HUDEP-2 (cell line): ENCODE results near the gene TAS2R13.

Experiments
- DNase-seq, 76 experiments: peaks; one replicate each; lab custom pipeline; 2025; ENCODE audit not compliant: unreplicated experiment in 76 of 76; lab: John Stamatoyannopoulos, UW

Gene TAS2R13

DNA sequence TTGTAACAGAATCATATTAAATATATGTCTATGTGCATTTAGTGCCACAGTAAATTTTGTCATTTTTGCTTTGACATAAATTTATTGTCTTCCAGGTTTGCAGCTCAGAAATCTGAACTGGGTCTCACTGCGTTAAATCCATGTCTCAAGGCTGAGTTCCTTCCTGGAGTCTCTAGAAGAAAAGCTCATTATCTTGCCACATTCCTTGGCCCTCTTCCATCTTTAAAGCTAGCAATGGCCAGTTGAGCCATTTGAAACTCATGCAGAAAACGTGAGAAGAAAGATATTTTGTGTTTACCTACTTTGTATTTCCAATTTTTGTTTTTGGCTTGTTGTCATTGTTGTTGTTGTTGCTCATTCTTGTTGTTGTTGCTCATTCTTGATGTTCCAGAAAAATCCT is 36.0 kb downstream of the TAS2R13 start:
- no peak for DNase-seq

DNA sequence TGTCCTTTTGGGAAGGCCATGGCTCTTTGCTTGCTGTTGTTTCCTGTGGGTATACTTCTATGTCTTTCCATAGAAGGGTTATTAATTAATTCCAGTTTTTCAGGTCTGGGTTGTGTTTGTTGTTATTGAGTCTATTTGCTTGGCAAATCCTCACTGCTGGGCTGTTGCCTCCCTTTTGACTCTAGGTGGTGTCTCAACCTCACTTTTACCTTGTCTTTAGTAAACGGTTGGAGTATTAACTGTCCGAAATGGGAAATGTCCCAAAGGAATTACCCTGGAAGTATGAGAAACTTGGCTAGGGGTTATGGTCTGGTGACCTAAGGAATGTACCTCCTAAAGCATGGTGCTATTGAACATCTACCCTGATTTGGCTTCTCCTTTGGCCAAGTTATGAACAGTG is 42.0 kb downstream of the TAS2R13 start:
- DNase-seq = no peak

DNA sequence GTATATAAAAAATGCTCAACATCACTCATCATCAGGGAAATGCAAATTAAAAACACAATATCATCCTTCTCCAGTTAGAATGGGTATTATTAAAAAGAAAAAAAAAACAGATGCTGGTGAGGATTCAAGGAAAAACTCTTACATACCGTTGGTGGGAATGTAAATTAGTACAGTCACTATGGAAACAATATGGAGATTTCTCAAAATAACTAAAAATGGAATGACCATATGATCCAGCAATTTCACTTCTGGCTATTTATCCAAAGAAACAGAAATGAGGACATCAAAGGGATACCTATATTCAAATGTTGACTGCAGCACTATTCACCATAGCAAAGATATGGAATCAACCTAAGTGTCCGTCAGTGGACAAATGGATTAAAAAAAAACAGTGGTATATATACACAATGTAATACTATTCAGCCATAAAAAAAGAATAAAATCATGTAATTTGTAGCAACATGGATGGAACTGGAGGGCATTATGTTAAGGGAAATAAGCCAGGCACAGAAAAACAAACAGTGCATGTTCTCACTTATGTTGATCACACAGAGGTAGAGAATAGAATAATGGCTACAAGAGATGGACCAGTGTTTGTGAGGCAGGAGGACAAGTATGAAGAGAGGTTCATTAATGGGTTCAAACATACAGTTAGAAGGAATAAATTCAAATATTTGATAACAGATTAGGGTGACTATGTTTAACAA is 45.7 kb downstream of the TAS2R13 start:
- no peak for DNase-seq

DNA sequence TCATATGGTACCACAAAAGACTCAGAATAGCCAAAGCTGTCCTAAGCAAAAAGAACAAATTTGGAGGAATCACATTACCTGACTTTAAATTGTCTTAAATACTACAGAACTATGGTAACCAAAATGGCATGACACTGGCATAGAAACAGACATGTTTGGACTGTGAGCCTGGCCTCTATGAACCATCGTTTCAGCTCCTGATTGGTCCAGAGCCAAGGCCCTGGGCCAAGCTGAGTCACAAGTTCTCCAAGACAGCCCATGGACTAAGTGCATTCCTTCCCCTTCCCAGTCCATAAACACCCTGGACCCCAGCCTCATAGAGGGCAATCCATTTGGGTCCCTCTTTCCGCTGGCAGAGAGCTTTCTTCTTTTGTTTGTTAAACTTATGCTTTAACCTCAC is 48.0 kb downstream of the TAS2R13 start:
- no peak for DNase-seq
